Renal cortical epithelial cell (primary cell): ENCODE measurements around the gene SOBP. TPM values are rescaled to one million over a fixed set of nuclear protein-coding genes. Genes with fewer than 3 reads are reported as not detected.

ENCODE experiments used
- DNase-seq: peaks from one replicate; pipeline ENCODE4 v3.0.0-alpha.2; 2011; ENCODE audit warnings: low read depth
- total RNA-seq: library from RNA; depleted of rRNA; stranded (reverse); fragments of >200 nt; gene quantifications from 2 replicates; pipeline ENCODE4 v1.2.3, GENCODE V29; 2014

Gene SOBP
- total RNA-seq, 1 donor from 2014 or later, result 0.70 TPM

GRCh38 chr6:107639511-107639910 lies 149.6 kb downstream of the SOBP start:
- no peak for DNase-seq

- DNase-seq, result no peak
These were observed 151.2 kb downstream of the SOBP start for GRCh38 chr6:107641071-107641470.

GRCh38 chr6:107641500-107641941 lies 151.6 kb downstream of the SOBP start:
- peak; percentile 90 for DNase-seq

- DNase-seq, result no peak
These were observed 152.4 kb downstream of the SOBP start for GRCh38 chr6:107642095-107642860.

GRCh38 chr6:107642861-107643328 lies 153.0 kb downstream of the SOBP start:
- DNase-seq, result no peak

GRCh38 chr6:107644513-107644912 lies 154.6 kb downstream of the SOBP start:
- peak; percentile 24 for DNase-seq

- peak; percentile 33 for DNase-seq
These were observed 155.8 kb downstream of the SOBP start for GRCh38 chr6:107645740-107646139.

- no peak for DNase-seq
These were observed 156.3 kb downstream of the SOBP start for GRCh38 chr6:107646176-107646575.

- no peak for DNase-seq
These were observed 157.0 kb downstream of the SOBP start for GRCh38 chr6:107646776-107647438.

- no peak for DNase-seq
These were observed 157.6 kb downstream of the SOBP start for GRCh38 chr6:107647439-107647948.

GRCh38 chr6:107648983-107649382 lies 159.1 kb downstream of the SOBP start:
- DNase-seq, result no peak

- peak; percentile 45 for DNase-seq
These were observed 162.7 kb downstream of the SOBP start for GRCh38 chr6:107652526-107653182.

GRCh38 chr6:107653183-107653580 lies 163.3 kb downstream of the SOBP start:
- no peak for DNase-seq

- no peak for DNase-seq
These were observed 164.0 kb downstream of the SOBP start for GRCh38 chr6:107653861-107654394.

GRCh38 chr6:107654764-107655163 lies 164.8 kb downstream of the SOBP start:
- no peak for DNase-seq

GRCh38 chr6:107655245-107655644 lies 165.3 kb downstream of the SOBP start:
- DNase-seq, result no peak

GRCh38 chr6:107655864-107656263 lies 165.9 kb downstream of the SOBP start:
- no peak for DNase-seq

GRCh38 chr6:107656401-107656800 lies 166.5 kb downstream of the SOBP start:
- no peak for DNase-seq

GRCh38 chr6:107656883-107657282 lies 167.0 kb downstream of the SOBP start:
- DNase-seq, result no peak

GRCh38 chr6:107657373-107657754 lies 167.4 kb downstream of the SOBP start:
- DNase-seq, result no peak

- DNase-seq, result no peak
These were observed 168.0 kb downstream of the SOBP start for GRCh38 chr6:107657755-107658461.
